GM21717 (cell line): Measurements from ENCODE around the gene SERPINA5.
"Not testable (repeated sequence)": the region's sequence is repeated elsewhere in the genome, so short reads cannot be mapped to it uniquely, and the experiment has no call there.

Source experiments
- ATAC-seq: cut with Tn5 transposase; IDR thresholded peaks from one replicate; pipeline ENCODE4 v1.9.1; 2021; ENCODE audit warnings: mild to moderate bottlenecking, moderate library complexity; ENCODE audit not compliant: unreplicated experiment

The SERPINA5 gene

DNA sequence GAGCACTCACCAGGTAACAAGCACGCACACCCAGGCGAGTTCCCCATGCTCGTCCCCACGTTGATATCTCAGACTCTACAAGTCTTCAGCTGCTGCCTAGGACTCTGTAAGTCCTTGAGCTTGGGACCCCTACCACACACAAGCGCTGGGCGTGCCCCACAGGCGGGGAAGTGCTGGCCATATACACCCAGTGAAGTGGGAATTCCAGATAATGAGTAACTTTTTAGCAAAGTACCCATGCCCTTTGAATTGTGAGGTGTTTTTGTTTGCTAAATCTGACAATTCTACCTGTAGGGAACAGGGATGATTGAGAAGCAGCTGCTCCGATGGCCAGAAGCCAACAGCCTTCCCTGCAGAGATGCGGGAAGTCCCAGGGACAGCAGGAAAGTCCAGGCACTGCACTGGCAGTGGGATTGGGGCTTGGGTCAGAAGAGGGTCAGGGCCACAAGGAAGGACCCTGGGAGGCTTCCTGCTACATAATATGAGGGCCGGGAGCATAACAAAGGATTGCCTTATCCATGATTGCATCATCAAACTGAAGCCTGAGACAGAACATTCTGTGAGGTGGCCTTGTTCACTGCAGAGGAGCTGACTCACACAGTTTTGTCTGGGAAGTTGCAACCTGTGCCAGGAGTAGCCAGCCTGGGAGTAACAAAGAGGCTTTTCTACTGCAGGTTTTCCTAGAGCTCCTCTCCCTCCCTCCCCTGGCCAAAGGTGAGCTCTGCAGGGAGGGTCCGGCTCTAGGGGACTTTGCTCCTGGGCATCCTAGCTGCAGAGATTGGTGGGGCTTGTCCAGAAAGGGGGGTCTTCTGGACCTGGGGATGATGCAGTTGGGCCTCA lies 17.8 kb downstream of the SERPINA5 start:
- ATAC-seq = no peak

DNA sequence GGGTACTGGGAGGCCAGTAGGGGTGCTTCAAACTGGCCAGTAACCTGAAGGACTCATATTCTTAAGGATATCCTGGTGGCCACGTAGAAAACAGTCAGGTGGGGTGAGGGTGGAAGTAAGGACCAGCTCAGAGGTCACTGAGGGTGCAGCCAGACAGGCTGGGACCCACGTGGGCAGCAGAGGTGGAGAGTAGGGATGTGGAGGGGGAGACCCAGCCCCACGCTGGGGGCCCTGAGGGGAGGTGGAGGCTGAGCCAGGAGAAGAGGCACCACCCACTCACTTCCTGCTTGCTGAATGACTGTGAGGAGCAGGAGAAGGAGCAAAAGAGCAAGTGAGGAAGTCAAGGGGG lies 18.4 kb downstream of the SERPINA5 start:
- no peak for ATAC-seq

DNA sequence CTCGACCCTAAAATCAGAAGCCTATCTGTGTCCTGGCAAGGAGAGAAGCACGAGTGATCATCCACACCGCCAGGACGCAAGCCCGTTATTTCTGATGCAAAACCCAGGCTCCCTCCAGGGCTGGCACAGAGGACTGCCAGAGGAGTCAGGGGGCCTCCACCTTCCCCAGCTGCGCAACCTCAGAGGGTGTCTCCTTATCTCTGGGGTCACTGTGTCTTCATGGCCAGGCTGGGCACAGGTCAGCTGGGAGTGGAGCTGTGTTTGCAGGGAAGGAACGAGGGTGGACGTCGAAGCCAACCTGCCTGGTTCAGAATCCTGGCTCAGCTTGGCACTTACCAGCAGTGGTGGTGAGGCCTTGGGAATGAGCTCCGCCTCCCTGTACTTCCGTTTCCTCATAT lies 18.9 kb downstream of the SERPINA5 start:
- no peak for ATAC-seq

DNA sequence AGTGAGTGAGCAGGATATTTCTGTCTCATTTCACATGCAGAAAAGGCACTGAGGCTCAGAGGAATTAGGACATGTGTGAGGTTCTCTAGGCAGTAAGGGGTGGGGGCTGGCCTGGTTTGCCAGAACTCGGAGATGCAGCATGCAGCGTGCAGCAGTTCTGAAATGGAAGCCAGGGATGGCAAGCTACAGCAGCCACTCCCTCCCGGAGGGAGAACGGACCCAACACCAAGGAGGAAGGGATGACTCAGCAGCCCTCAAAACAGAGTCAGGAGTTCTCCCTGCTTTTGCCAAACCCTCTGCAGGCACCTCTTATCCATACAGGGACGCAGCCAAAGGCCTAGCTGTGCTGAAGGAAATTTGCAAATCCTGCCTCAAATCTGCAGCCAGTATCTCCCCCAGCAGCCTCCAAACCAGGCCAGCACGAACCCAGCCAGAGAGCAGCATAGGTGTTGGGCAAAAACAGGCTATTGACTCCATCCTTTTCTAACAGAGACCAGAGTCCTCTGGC lies 20.7 kb downstream of the SERPINA5 start:
- no peak for ATAC-seq

DNA sequence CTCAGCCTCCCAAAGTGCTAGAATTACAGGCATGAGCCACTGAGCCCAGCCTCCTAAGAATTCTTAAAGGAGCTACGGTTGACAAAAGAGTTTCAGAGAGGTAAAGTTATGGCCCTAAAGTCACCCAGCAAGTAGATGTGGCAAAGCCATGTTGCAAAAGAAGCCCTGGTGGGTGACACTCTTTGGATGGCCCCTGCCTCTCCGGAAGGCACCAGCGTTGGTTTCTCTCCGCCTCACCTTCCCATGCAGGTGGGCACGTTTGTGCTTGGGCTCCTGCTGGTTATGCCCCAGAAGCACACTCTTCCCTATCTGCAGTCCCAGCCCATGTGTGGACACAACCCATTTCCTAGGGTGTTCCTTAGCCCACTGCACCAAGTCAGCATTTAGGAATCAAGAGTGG lies 21.5 kb downstream of the SERPINA5 start:
- no peak for ATAC-seq

DNA sequence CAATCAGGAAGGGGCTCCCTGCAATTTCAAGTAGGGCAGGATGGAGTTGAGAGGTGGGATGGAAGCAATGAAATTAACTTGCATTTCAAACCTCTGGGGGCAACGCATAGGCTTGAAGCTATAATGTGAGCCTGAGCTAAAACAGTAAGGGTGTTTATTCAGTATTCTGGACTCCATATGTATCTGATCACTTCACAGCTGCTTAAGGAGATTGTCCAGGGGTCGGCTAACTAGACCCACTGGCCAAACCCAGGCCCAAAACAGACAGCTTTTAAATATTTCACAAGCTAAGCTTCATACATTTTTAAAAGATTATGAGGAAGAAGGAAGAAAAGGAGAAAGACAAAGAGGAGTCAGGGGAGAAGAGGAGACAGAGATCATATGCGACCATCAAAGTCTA lies 24.1 kb downstream of the SERPINA5 start:
- ATAC-seq = no peak

DNA sequence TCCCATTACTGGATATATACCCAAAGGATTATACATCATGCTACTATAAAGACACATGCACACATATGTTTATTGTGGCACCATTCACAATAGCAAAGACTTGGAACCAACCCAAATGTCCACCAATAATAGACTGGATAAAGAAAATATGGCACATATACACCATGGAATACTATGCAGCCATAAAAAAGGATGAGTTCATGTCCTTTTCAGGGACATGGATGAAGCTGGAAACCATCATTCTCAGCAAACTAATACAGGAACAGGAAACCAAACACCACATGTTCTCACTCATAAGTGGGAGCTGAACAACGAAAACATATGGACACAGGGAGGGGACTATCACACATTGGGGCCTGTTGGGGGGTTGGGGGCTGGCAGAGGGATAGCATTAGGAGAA lies 27.7 kb downstream of the SERPINA5 start:
- ATAC-seq = not testable (repeated sequence)

DNA sequence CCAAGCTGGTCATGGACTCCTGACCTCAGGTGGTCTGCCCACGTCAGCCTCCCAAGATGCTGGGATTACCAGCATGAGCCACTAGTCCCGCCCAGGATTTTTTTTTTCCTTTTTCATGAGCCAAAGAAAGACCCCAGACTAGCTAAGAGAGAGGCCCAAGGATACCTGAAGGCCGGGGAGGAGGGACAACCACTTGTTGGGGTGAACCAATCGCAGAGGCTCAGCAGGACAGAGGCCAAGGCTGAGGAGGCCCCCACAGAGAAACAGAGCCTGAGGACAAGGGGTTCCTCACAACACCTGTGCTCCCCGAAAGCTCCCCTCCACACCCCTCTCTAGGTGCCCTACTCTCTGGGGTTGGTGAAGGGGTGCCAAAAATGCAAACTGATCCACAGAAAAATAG lies 30.0 kb downstream of the SERPINA5 start:
- ATAC-seq = no peak

DNA sequence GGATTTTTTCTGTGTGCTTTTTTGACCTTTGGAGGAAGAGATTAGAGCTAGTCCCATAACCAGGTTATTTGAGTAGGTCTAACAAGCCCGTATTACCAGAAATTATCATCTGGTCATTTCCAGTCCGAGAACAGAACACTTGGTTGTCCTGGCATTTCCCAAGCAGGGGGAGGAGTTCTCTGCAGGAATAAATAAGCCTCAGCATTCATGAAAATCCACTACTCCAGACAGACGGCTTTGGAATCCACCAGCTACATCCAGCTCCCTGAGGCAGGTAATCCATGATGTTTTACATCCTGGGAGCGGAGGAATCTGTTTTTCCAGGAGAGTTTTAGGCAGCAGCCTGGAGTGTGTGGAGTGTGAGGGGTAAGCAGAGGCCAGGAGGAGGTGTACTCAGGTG lies 30.9 kb downstream of the SERPINA5 start, which contains the start of gene SERPINA3:
Gene SERPINA3 (plus strand): TSS at position 218 of the 400 bp plus-strand sequence. CDS start 2,051 bp downstream, outside the sequence.
- no peak for ATAC-seq

DNA sequence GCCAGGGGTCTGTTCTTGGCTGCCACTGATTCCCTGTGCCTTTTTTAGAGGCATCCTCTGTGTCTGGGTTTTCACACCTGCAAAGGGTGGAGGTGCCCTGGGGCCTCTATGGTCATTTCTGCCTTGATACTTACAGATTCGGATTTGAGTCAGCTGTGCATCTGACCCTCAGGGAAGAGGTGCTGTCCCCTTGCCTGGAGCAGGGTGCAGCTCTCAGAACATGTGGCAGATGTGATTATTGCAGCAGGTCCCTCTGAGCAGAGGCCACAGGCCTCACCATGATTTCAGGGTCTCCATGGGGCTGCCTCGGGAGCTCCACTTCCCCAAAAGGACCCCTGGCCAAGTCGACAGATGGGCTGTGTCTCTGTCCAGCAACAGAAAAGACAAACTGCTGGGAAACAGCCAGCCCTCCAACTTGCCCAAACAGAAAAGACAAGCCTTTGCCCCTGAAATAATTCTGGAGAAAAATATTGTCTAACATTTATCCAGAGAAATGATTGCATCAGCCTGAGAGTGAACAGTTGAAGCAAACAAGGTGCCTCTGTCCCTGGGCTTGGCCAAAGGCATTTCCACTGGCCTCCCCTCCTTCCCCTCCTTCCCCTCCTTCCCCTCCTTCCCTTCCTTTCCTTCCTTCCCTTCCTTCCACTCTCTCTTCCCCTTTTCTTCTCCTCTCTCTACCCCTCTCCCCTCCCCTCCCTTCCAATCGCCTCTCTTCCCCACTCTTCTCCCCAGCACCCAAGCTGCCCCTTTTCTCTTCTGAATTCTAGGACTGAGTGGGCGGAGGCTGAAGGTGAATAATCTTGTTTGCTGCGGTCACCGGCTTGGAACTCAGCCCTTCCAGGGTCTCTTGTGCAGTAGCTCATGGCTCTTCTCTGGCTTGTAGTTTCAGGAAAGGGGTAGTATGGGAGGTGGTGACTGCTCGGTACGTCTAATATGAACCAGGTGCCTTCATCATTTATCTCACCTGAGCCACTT lies 31.6 kb downstream of the SERPINA5 start:
- ATAC-seq = no peak

DNA sequence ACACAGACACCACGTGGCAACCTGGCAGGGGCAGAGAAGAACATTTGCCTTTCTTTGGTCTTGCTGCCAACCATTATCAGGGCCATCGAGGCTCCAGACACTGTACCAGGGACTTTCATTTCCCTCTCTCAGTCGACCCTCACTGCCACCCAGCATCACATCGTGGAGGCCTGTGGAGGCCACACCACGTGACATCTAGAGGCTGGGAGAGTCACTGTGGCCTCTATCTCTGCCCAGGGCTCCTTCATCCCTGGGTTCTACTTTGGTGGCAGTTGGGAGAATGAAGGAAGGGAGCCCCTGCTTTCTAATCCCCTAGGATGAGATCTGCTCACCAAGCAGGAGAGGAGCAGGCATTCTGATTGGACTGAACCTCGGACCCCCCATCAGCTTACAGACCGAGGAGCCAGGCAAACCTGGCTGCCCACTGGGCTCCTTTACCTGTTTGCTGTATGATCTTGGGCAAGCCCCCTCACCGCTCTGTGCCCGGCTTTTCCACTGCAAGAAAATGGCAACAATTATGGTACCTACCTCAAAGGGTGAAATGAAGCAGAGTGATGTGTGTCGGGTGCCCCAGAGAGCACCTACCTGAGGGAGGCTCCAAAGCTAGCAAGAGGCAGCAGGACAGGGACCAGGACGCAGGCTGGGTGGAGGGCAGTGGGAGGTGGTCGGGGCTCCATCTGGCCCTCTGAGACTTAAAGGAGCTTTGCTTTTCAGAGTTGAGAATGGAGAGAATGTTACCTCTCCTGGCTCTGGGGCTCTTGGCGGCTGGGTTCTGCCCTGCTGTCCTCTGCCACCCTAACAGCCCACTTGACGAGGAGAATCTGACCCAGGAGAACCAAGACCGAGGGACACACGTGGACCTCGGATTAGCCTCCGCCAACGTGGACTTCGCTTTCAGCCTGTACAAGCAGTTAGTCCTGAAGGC lies 32.8 kb downstream of the SERPINA5 start:
- no peak for ATAC-seq

DNA sequence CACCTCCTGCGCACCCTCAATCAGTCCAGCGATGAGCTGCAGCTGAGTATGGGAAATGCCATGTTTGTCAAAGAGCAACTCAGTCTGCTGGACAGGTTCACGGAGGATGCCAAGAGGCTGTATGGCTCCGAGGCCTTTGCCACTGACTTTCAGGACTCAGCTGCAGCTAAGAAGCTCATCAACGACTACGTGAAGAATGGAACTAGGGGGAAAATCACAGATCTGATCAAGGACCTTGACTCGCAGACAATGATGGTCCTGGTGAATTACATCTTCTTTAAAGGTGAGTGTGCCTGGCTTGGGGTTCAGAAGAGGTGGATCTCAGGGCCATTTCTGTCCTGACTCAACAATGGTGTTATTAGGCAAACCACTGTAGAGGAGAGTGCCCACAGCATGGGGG lies 33.6 kb downstream of the SERPINA5 start:
- ATAC-seq = no peak

DNA sequence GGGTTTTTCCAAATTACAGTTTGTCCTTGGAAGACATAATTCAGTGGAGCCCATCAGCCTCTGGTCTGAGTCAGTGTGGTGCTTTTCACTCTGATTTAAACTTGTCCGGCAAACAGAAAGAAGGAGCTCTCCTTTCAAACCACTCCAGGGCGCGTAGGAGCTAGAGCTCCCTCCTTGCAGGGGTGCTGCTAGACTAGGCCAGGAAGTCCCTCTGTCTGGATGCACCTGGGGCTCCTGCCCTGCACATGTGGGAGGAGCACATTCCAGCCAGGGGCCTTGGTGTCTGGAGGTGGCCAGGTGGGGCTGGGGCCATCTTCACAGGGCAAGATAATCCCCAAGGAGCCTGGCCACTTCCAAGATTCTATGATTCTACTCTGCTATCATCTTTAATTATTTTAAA lies 34.0 kb downstream of the SERPINA5 start:
- no peak for ATAC-seq

DNA sequence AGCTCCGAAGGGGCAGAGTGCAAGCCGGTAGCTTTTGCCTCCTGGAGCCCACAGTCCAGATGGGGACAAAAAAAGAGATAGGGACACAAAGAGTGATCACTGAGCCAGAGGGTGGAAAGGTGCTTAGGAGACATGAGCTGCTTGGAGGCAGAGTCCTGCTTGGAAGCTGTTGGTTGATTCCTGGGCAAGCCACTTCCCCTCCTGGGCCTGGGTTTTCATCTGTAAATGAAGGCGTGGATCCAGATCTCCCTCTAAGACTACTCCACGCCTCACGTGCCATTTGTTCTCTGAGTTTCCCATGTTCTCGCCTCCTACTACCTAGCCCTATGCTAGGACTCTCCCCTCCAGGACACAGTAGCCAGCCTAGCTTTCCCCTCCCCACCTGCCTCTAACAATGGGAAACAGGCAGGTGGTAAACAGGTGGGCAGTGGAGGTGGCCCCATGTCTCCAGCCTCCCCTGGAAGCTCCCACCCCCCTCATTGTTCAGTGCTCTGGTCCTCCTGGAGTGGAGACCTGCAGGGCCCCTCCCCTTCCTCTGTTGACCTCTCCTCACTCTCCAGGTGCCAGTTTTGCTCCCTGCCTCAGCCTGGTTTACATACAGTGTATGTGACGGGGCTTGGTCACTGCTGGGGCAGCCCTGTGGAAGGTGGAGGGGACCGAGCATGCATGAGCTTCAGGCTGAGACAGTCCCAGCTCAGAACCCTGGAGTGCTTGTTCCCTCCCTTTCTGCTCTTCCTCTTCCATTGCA lies 34.8 kb downstream of the SERPINA5 start:
- ATAC-seq = no peak

DNA sequence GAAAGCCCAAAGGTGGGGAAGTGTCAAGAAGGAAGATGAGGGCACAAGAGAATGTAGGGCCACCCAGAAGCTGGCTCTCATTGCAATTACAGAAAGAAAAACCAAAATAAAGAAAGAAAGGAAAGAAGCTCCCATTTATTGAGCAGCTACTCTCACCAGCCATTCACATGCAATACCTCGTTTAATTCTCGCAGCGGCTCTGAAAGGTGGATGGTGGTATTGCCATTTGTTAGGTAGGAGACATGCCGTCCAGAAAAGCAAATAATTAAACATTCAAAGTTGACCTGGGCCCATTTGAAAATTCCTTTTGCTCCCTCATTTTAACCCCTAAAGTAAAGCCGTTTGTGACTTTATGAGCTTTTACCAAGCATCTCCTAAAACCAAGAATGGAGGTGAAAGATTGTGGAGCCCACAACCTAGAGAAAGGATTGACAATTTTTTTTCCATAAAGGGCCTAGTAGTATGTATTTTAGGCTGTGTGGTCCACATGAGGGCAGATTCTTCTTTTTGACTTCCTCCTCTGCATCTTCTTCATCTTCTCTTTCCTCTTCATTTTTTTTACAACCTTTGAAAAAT lies 36.2 kb downstream of the SERPINA5 start:
- ATAC-seq = no peak

DNA sequence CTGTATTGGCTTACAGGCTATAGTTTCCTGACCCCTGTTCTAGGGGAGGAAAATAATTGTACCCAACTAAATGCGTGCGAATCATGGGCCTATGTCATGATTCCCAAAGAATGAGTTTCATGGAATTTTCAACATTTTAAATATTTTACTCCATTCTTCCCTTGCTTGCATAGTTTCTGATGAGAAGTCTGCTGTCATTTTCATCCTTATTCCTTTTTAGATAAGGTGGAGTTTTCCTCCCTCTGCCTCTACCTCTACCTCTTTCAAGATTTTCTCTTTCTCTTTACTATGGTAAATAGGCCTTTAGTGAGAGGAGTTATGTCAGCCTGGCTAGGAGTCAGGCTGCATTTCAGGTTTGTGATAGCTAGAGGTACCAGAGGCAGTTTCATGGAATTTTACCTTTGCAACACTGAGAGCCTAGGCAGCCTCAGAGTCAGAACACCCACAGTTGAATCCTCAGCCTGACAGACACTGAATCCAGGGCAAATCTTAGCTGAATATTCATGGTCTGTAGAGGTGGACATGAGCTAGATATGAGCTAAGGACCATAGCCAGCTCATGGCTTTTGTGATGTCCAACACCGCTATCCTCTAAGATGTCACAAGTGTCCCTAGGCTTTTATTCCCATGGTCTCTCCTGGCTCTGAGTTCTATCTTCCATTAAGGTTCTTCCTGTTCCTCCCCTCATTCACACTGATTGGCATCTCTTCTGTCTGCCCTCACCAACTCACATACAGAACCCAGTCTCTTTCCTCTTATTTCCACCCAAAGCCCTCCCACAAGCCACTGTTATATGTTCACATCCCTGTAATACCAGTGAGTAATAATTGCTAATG lies 37.0 kb downstream of the SERPINA5 start:
- ATAC-seq = no peak

DNA sequence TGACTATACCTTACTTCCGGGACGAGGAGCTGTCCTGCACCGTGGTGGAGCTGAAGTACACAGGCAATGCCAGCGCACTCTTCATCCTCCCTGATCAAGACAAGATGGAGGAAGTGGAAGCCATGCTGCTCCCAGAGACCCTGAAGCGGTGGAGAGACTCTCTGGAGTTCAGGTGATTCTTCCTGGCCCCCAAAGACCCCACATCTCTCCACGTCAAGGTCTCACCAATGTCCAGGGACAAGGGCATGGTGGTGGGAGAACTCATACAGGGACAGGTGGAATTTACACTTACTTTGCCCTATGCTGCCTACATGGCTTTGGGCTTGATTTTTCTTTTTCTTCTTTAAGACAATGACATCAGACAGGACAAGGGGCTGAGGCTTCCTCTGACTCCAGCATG lies 38.1 kb downstream of the SERPINA5 start:
- no peak for ATAC-seq

DNA sequence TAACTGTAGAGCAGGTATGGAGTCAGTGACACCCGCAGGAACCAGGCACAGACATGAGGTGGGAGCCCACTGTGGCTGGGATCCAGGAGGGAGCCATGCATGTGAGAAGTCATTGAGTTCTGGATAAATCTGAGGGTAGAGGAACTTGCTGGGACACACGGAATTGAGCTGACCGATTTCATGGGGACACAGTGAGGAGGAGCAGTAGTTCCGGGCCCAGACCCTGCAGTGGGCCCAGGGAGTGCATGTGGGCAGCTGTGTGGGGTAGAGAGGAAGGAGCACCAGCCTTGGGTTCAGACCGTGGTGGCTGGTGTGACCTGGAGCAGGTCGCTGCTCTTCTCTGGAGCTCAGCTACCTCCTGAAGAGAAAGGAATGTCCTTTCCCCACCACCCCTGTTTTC lies 39.4 kb downstream of the SERPINA5 start:
- no peak for ATAC-seq
